ENCODE measurements around the gene FAM3A. TPM values are rescaled to one million over a fixed set of nuclear protein-coding genes. Genes with fewer than 3 reads are reported as not detected.
"Not testable (repeated sequence)": the region's sequence is repeated elsewhere in the genome, so short reads cannot be mapped to it uniquely, and the experiment has no call there.

The FAM3A gene
- total RNA-seq, 4 donors from 2014 or later = 40.9 to 76.5 (median 55.7) TPM

DNA sequence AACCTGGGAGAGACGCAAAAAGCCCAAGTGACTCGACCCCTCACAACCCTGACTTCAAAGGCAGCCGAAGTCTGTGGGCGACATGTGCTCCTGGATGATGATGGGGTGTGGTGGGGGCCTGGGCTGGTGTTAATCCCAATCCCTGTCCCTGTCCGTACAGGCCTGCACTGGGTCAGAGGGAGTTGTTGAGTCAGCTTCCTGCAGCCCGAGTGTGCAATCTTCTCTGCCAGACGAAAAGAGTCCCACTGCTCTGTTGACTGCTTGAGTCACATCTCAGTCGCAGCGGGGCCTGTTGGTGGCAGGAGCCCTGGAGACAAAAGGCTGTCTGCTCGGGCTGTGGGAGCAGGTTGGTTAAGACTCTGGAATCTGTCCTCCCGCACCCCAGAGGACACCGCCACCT, 10.3 kb downstream of the FAM3A start:
- WGBS, 2 donors = 64 to 76% methylated on average over 9 to 12 of the region's 12 CpGs
- no peak for TF ChIP-seq POLR2A (IDR thresholded peaks at IDR 0.05)
- no peak for TF ChIP-seq EP300 (IDR thresholded peaks at IDR 0.05)
- TF ChIP-seq, protein P1, sequence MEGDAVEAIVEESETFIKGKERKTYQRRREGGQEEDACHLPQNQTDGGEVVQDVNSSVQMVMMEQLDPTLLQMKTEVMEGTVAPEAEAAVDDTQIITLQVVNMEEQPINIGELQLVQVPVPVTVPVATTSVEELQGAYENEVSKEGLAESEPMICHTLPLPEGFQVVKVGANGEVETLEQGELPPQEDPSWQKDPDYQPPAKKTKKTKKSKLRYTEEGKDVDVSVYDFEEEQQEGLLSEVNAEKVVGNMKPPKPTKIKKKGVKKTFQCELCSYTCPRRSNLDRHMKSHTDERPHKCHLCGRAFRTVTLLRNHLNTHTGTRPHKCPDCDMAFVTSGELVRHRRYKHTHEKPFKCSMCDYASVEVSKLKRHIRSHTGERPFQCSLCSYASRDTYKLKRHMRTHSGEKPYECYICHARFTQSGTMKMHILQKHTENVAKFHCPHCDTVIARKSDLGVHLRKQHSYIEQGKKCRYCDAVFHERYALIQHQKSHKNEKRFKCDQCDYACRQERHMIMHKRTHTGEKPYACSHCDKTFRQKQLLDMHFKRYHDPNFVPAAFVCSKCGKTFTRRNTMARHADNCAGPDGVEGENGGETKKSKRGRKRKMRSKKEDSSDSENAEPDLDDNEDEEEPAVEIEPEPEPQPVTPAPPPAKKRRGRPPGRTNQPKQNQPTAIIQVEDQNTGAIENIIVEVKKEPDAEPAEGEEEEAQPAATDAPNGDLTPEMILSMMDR (IDR thresholded peaks at IDR 0.05) = no peak
- Histone ChIP-seq H3K4me3 (no peak overlapping the region), H3K4me1 (no peaks in the 10 kb centered on the region), H3K36me3 (peaks cover 0 to 52% (median 0%) of the 10 kb centered on the region in 3 donors), H3K9me3 (no peaks in the 10 kb centered on the region), H3K27me3 (no peaks in the 10 kb centered on the region), H3K27ac (no peak overlapping the region)
- no peak for DNase-seq (ENCODE audit: low spot score in 2 of 2)

DNA sequence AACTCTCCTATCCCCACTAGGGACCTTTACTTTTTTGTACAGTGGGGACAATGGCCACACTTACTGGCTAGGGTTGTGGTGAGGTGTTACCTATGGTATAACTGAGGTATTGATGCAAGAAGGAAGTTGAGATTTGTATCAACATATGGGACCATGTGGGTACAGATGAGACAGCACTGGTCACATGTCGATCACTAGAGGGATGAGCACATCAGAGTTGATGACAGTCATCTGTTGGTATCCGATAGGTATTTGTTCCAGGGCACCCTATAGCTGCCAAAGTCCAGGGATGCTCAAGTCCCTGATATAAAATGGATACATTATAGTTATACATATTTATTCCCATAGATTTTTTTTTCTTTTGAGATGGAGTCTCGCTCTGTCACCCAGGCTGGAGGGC, 13.0 kb downstream of the FAM3A start:
- 88 to 92% methylated on average over 3 of the region's 3 CpGs for WGBS, 2 donors
- H3K27ac ChIP-seq = no peak overlapping the region
- H3K27me3 ChIP-seq = no peaks in the 10 kb centered on the region
- DNase-seq (ENCODE audit: low spot score in 2 of 2) = no peak
- peaks cover 0 to 30% (median 0%) of the 10 kb centered on the region in 3 donors for H3K36me3 ChIP-seq
- TF ChIP-seq POLR2A (IDR thresholded peaks at IDR 0.05) = no peak
- TF ChIP-seq, protein P1 (IDR thresholded peaks at IDR 0.05) = no peak
- TF ChIP-seq EP300 (IDR thresholded peaks at IDR 0.05) = no peak
- no peaks in the 10 kb centered on the region for H3K4me1 ChIP-seq
- no peak overlapping the region for H3K4me3 ChIP-seq
- H3K9me3 ChIP-seq = no peaks in the 10 kb centered on the region

DNA sequence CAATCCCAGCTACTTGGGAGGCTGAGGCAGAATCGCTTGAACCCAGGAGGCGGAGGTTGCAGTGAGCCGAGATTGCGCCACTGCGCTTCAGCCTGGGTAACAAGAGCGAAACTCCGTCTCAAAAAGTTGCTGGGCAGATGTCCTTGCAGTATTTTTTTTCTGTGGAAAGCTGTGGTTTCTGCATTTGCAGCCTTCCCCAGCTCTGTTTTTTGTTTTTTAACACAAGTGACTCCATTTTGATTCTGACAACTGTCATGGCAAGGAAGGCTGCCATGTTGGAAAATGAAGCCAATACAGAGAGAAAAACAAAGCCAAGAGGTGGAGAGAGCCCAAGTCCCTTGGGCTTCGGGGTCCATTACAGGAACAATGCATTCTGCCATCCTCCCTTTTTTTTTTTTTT, 13.9 kb downstream of the FAM3A start:
- TF ChIP-seq EP300 (IDR thresholded peaks at IDR 0.05) (no peak), POLR2A (IDR thresholded peaks at IDR 0.05) (no peak)
- TF ChIP-seq, protein P1 (IDR thresholded peaks at IDR 0.05) = no peak
- Histone ChIP-seq H3K4me3 (no peak overlapping the region), H3K27ac (no peak overlapping the region), H3K27me3 (no peaks in the 10 kb centered on the region), H3K36me3 (peaks cover 0 to 21% (median 0%) of the 10 kb centered on the region in 3 donors), H3K9me3 (no peaks in the 10 kb centered on the region), H3K4me1 (no peaks in the 10 kb centered on the region)
- WGBS, 2 donors = 79 to 91% methylated on average over 8 of the region's 8 CpGs
- DNase-seq (ENCODE audit: low spot score in 2 of 2) = no peak

DNA sequence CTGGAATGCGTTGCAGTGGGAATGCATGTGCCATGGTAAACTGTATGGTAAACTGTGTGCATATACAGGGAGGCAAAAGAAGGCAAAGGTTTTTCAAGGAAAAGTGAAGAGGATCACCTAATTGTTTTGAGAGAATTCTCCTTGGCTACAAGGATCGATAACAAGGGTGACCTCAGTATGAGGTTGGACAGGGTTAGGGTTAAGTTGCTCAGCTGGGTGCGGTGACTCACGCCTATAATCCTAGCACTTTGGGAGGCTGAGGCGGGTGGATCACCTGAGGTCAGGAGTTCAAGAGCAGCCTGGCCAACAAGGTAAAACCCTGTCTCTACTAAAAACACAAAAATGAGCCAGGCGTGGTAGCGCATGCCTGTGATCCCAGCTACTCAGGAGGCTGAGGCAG, 14.6 kb downstream of the FAM3A start:
- H3K27ac ChIP-seq; H3K9me3 ChIP-seq; H3K27me3 ChIP-seq; DNase-seq (ENCODE audit: low spot score in 2 of 2); H3K4me1 ChIP-seq; H3K4me3 ChIP-seq: not testable (repeated sequence)
- 83 to 89% methylated on average over 7 of the region's 7 CpGs for WGBS, 2 donors
- peaks cover 0 to 15% (median 0%) of the 10 kb centered on the region in 3 donors for H3K36me3 ChIP-seq

DNA sequence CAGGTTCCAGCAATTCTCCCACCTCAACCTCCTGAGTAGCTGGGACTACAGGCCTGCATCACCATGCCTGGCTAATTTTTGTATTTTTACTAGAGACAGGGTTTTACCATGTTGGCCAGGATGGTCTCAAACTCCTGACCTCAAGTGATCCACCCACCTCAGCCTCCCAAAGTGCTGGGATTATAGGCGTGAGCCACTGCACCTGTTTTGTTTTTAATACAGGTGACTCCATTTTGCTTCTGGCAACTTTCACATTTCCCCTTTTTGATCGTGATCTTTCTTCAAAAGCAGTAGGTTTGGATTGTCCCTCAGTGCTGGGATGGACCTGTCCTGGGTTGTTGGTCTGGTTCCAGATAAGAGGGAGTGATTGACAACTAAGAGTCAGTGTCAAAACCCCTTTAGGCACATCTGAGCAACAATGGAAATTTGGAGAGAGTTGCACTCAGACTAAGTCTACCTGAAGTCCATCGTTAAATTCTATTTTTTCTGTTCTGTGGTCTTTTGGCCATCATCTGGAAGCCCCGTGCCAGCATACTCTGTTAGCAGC, 19.4 kb downstream of the FAM3A start:
- not testable (repeated sequence) for H3K27ac ChIP-seq; H3K36me3 ChIP-seq; H3K4me3 ChIP-seq; H3K4me1 ChIP-seq; H3K9me3 ChIP-seq; H3K27me3 ChIP-seq; DNase-seq (ENCODE audit: low spot score in 2 of 2)
- 76 to 78% methylated on average over 3 to 4 of the region's 4 CpGs for WGBS, 2 donors

DNA sequence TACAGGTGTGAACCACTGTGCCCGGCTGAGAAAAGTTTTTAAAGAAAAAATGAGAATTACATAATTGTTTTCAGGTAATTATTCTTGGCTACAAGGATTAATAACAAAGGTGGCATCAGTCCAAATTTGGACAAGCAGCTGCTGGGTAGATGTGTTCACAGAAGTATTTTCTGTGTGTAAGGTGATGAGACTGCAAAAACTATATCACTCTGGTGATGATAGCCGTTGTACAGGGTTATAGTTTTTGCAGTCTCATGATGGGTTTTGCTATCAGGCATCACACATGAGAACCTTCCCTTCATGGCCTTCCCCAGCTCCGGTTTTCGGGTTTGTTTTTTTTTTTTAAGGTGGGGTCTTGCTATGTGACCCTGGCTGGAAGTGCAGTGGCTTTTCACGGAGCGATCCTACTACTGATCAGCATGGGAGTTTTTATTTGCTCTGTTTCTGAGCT, 20.5 kb downstream of the FAM3A start:
- Histone ChIP-seq H3K4me1 (no peaks in the 10 kb centered on the region), H3K27ac (no peak overlapping the region), H3K36me3 (no peaks in the 10 kb centered on the region), H3K4me3 (no peak overlapping the region), H3K9me3 (no peaks in the 10 kb centered on the region), H3K27me3 (no peaks in the 10 kb centered on the region)
- TF ChIP-seq EP300 (IDR thresholded peaks at IDR 0.05) = no peak
- TF ChIP-seq POLR2A (IDR thresholded peaks at IDR 0.05) = no peak
- TF ChIP-seq, protein P1 (IDR thresholded peaks at IDR 0.05) = no peak
- DNase-seq (ENCODE audit: low spot score in 2 of 2) = no peak
- WGBS, 2 donors = 44 to 81% methylated on average over 6 of the region's 6 CpGs

Data from tibial nerve (tissue), 4 donors.